Mesendoderm (in vitro differentiated cells): ENCODE data around the gene TEX14.
"Not testable (repeated sequence)": the region's sequence is repeated elsewhere in the genome, so short reads cannot be mapped to it uniquely, and the experiment has no call there.

Experiments
- DNase-seq: peaks from one replicate; pipeline ENCODE4 v3.0.0; 2013
- H2AK5ac ChIP-seq: 2 replicates; pipeline ENCODE4 v1.6.1; 2013; ENCODE audit warnings: low read length, inconsistent platforms
- H2BK120ac ChIP-seq: 2 replicates; pipeline ENCODE4 v1.6.1; 2013; ENCODE audit warnings: low read depth, mild to moderate bottlenecking, low read length, moderate library complexity, mixed read lengths
- H2BK15ac ChIP-seq: replicated peaks from 2 replicates; pipeline ENCODE4 v1.6.1; 2013; ENCODE audit warnings: low read depth, mild to moderate bottlenecking, moderate library complexity
- H2BK5ac ChIP-seq: 2 replicates; pipeline ENCODE4 v1.6.1; 2013; ENCODE audit warnings: low read length, inconsistent platforms
- H3K18ac ChIP-seq: 2 replicates; pipeline ENCODE4 v1.6.1; 2013; ENCODE audit warnings: mild to moderate bottlenecking, low read length, mixed read lengths
- H3K23ac ChIP-seq: one replicate; pipeline ENCODE4 v1.6.1; 2013; ENCODE audit warnings: low read length
- H3K27ac ChIP-seq: 2 replicates; pipeline ENCODE4 v1.5.1; 2013; ENCODE audit warnings: low read depth, mild to moderate bottlenecking, inconsistent platforms, low read length, moderate library complexity
- H3K27me3 ChIP-seq: 2 replicates; pipeline ENCODE4 v1.6.1; 2013; ENCODE audit warnings: low read length, control low read depth, mild to moderate bottlenecking, inconsistent platforms; ENCODE audit not compliant: insufficient read depth, poor library complexity
- H3K36me3 ChIP-seq: 2 replicates; pipeline ENCODE4 v1.6.1; 2013; ENCODE audit warnings: low read length, inconsistent platforms; ENCODE audit not compliant: control insufficient read depth, insufficient read depth
- H3K4ac ChIP-seq: one replicate; pipeline ENCODE4 v1.6.1; 2013; ENCODE audit warnings: low read depth, mild to moderate bottlenecking, low read length, moderate library complexity
- H3K4me1 ChIP-seq: 2 replicates; pipeline ENCODE4 v1.6.1; 2013; ENCODE audit warnings: low read depth, low read length, inconsistent platforms; ENCODE audit not compliant: control insufficient read depth
- H3K4me2 ChIP-seq: 2 replicates; pipeline ENCODE4 v1.6.1; 2013; ENCODE audit warnings: low read length
- H3K4me3 ChIP-seq: 2 replicates; pipeline ENCODE4 v1.5.1; 2013; ENCODE audit warnings: mild to moderate bottlenecking, low read length
- H3K56ac ChIP-seq: one replicate; pipeline ENCODE4 v1.6.1; 2013; ENCODE audit warnings: low read length
- H3K79me1 ChIP-seq: 2 replicates; pipeline ENCODE4 v1.6.1; 2013; ENCODE audit warnings: low read length, inconsistent platforms
- H3K79me2 ChIP-seq: 2 replicates; pipeline ENCODE4 v1.6.1; 2013; ENCODE audit warnings: mild to moderate bottlenecking, low read length; ENCODE audit not compliant: control insufficient read depth, insufficient read depth
- H3K9ac ChIP-seq: 2 replicates; pipeline ENCODE4 v1.6.1; 2013; ENCODE audit warnings: low read length, inconsistent platforms
- H4K5ac ChIP-seq: one replicate; pipeline ENCODE4 v1.6.1; 2013; ENCODE audit warnings: low read length
- H4K8ac ChIP-seq: one replicate; pipeline ENCODE4 v1.6.1; 2013; ENCODE audit warnings: low read depth, mild to moderate bottlenecking, control low read depth, low read length, moderate library complexity
- WGBS: extraction: QIAGEN DNeasy Blood & Tissue Kit; methylation state at CpG from one replicate; pipeline ENCODE4 v1.1.7; 2013; ENCODE audit warnings: low lambda C conversion rate, missing lambda C conversion rate; ENCODE audit not compliant: insufficient coverage; ENCODE audit errors: extremely low coverage; 5-methylcytosine and 5-hydroxymethylcytosine counted together

TEX14 gene

DNA sequence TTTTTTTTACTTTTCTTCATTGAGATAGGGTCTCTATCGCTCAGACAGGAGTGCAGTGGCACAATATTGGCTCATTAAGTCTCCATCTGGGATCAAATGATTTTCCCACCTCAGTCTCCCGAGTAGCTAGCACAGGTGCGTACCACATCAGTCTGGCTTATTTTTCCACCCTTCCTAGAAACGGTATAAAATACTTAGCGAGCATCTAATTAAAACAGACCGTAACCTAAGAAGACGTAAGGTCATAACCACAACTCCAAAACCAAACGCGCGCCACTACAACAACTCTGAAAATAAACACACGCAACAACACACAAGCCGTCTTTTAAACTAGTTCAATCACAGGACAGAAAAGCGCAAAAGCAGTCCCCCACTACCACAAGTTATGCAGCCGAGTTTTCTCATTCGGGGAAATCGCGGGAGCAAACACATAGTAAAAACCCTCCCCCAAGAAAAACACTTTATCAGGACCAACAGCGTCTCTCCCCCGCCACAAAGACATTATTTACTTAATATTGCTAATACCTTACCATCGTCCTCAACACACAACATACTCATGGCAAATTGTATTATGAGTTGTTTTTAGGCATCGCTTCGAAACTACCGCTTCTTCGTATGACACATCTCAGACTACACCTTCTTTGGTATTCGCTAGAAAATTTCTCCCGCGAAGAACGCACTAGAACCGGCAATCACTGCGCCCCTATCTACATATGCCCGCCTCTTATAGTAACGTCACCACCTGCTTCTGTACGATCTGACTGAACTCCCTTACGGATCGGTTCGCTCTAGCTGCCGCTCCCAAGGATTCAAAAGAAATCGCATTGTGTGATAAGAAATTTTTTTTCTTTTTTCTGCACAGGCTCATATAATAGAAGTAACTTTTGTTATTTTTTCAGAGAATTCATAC, 32.8 kb downstream of the TEX14 start:
- Histone ChIP-seq H3K4me2 (no peak overlapping the region), H3K56ac (peak overlapping the region; percentile 83), H2AK5ac (no peak overlapping the region), H4K5ac (no peak overlapping the region), H2BK120ac (no peak overlapping the region), H3K79me1 (no peaks in the 10 kb centered on the region), H3K4me3 (no peak overlapping the region), H3K4me1 (no peaks in the 10 kb centered on the region), H3K79me2 (no peaks in the 10 kb centered on the region), H3K27me3 (no peaks in the 10 kb centered on the region), H3K9ac (peak overlapping the region; percentile 50), H3K23ac (no peak overlapping the region), H2BK5ac (peak overlapping the region; percentile 98), H3K27ac (no peak overlapping the region), H3K4ac (no peak overlapping the region), H3K36me3 (no peaks in the 10 kb centered on the region), H4K8ac (no peak overlapping the region), H2BK15ac (no peak overlapping the region), H3K18ac (no peak overlapping the region)
- no CpG with 5 or more reads among the region's 38 CpGs for WGBS
- peak; percentile 99 for DNase-seq

DNA sequence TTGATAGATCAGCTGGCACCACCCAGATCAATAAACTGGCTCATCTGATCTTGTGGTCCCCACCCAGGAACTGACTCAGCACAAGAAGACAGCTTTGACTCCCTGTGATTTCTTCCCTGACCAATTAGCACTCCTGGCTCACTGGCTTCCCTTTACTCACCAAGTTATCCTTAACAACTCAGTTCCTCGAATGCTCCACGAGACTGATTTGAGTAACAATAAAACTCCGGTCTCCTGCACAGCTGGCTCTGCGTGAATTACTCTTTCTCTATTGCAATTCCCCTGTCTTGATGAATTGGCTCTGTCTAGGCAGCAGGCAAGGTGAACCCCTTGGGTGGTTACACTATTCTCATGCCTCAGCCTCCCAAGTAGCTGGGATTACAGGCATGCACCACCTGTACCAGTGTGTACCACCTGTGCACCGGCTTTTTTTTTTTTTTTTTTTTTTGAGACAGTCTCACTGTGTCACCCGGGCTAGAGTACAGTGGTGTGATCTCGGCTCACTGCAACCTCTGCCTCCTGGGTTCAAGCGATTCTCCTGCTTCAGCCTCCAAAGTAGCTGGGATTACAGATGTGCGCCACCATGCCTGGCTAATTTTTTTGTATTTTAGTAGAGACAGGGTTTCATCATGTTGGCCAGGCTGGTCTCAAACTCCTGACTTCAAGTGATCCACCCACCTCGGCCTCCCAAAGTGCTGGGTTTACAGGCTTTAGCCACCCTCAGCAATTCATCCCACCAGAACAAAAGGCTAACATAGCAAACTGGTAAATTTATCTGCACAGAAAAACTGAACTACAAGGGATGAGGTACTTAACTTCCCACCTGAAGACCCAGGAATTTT, 33.7 kb downstream of the TEX14 start:
- H3K79me1 ChIP-seq, result not testable (repeated sequence)
- no CpG with 5 or more reads among the region's 10 CpGs for WGBS

DNA sequence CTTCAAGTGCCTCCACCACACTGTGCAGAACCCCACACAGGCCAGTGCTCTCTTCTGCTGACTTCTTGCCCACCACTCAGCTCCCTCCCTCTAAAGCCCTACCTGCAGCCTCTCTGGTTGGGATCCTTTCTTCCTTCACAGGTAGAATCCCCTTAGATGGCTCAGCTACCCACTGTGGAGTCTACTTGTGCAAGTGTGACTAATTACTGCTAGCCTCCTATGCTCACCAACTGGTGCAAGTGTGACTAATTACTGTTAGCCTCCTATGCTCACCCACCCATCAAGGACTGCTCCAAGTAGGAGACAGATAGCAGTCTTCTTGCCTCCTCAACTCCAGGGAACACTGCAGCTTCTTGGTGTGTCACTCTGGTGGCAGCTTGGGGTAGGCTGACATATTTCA, 43.6 kb downstream of the TEX14 start:
- Histone ChIP-seq H2BK5ac (no peak overlapping the region), H4K5ac (no peak overlapping the region), H2BK15ac (no peak overlapping the region), H3K79me2 (no peaks in the 10 kb centered on the region), H3K18ac (no peak overlapping the region), H3K4me3 (no peak overlapping the region), H3K27ac (no peak overlapping the region), H2BK120ac (no peak overlapping the region), H3K56ac (no peak overlapping the region), H3K23ac (no peak overlapping the region), H3K4ac (no peak overlapping the region), H3K4me2 (no peak overlapping the region), H3K9ac (no peak overlapping the region), H2AK5ac (no peak overlapping the region), H3K36me3 (no peaks in the 10 kb centered on the region), H3K27me3 (no peaks in the 10 kb centered on the region), H3K79me1 (no peaks in the 10 kb centered on the region), H4K8ac (no peak overlapping the region), H3K4me1 (no peaks in the 10 kb centered on the region)
- no peak for DNase-seq

More for the DNA sequence above, 33.7 kb downstream of the TEX14 start:
- H3K23ac ChIP-seq, H2AK5ac ChIP-seq, H4K5ac ChIP-seq, H2BK5ac ChIP-seq, DNase-seq, H4K8ac ChIP-seq, H3K27me3 ChIP-seq, H3K9ac ChIP-seq, H3K4me2 ChIP-seq, H3K27ac ChIP-seq, H3K79me2 ChIP-seq, H2BK15ac ChIP-seq, H3K36me3 ChIP-seq, H3K4me1 ChIP-seq, H2BK120ac ChIP-seq, H3K4me3 ChIP-seq, H3K56ac ChIP-seq, H3K4ac ChIP-seq, H3K18ac ChIP-seq: not testable (repeated sequence)

DNA sequence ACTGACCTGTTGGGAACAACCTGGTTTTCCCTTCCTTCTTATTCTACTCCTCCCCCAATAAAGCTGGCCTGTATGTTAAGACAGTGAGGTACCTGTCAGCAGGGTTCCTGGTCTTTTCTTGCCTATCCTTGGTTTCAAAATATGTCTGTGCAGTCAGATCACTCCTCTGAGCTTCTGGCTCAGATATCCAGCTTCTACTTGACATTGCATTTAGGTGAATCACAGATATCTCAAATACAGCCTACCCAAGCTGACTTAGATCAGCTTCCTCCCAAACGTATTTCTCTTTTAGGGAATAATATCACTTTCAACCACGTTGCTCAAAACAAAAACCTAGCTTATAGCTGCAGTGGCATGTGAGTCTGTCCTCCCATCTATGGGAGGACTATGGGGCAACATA, 48.7 kb downstream of the TEX14 start:
- DNase-seq, result no peak
- H3K4me3 ChIP-seq, result no peak overlapping the region

DNA sequence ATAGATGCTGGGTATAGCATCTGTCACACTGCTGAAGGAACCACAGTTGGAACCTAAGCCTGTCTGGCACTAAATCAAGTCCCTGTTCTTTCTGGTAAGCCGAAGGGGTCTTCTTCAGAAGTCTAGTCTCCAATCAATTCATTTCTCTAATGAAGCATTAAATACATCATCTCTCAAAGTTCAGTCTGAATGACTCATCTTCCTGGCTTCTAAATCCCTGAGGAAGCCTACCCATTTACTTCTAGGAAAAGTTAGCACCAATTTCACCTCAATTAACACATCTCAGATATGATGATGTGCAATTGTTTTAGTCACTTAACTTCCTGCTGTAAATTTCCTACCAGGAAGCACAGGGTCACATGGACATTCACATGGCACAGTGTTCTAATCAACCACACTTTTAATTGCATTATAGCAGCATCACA, 49.9 kb downstream of the TEX14 start:
- WGBS, result no CpG with 5 or more reads among the region's 1 CpG
- H3K79me2 ChIP-seq, result no peaks in the 10 kb centered on the region
- H3K79me1 ChIP-seq, result no peaks in the 10 kb centered on the region

More for the DNA sequence above, 48.7 kb downstream of the TEX14 start:
- H3K56ac ChIP-seq, result no peak overlapping the region
- no peak overlapping the region for H3K18ac ChIP-seq
- no peak overlapping the region for H4K8ac ChIP-seq
- no peaks in the 10 kb centered on the region for H3K79me2 ChIP-seq
- no peaks in the 10 kb centered on the region for H3K36me3 ChIP-seq
- H3K23ac ChIP-seq, result no peak overlapping the region
- H3K4ac ChIP-seq, result no peak overlapping the region
- H4K5ac ChIP-seq, result no peak overlapping the region
- no peak overlapping the region for H3K4me2 ChIP-seq
- no peak overlapping the region for H2BK5ac ChIP-seq
- H3K27ac ChIP-seq, result no peak overlapping the region
- peaks cover 2% of the 10 kb centered on the region for H3K4me1 ChIP-seq
- no peak overlapping the region for H2AK5ac ChIP-seq
- no peaks in the 10 kb centered on the region for H3K27me3 ChIP-seq
- H2BK120ac ChIP-seq, result no peak overlapping the region
- no CpG with 5 or more reads among the region's 2 CpGs for WGBS
- no peaks in the 10 kb centered on the region for H3K79me1 ChIP-seq
- no peak overlapping the region for H2BK15ac ChIP-seq
- H3K9ac ChIP-seq, result no peak overlapping the region

More for the DNA sequence above, 49.9 kb downstream of the TEX14 start:
- Histone ChIP-seq H2BK120ac (no peak overlapping the region), H3K27me3 (no peaks in the 10 kb centered on the region), H2BK5ac (no peak overlapping the region), H3K18ac (no peak overlapping the region), H3K56ac (no peak overlapping the region), H3K36me3 (no peaks in the 10 kb centered on the region), H3K4ac (no peak overlapping the region), H3K23ac (no peak overlapping the region), H4K8ac (no peak overlapping the region), H3K9ac (no peak overlapping the region), H3K27ac (no peak overlapping the region), H2BK15ac (no peak overlapping the region), H4K5ac (no peak overlapping the region), H3K4me1 (peaks cover 2% of the 10 kb centered on the region), H2AK5ac (no peak overlapping the region), H3K4me3 (no peak overlapping the region), H3K4me2 (no peak overlapping the region)
- no peak for DNase-seq
